HG02623 (cell line): ENCODE measurements around the gene VAV1.
"Not testable (repeated sequence)": the region's sequence is repeated elsewhere in the genome, so short reads cannot be mapped to it uniquely, and the experiment has no call there.

Experiments used
- ATAC-seq: cut with Tn5 transposase; IDR thresholded peaks from one replicate; pipeline ENCODE4 v1.9.1; 2021; ENCODE audit warnings: moderate library complexity; ENCODE audit not compliant: unreplicated experiment

VAV1 gene

GRCh38 chr19:6812612-6813011 lies 40.1 kb downstream of the VAV1 start:
- ATAC-seq: no peak

GRCh38 chr19:6813659-6814058 lies 41.2 kb downstream of the VAV1 start:
- no peak for ATAC-seq

GRCh38 chr19:6817179-6817578 lies 44.7 kb downstream of the VAV1 start:
- ATAC-seq: no peak

DNA sequence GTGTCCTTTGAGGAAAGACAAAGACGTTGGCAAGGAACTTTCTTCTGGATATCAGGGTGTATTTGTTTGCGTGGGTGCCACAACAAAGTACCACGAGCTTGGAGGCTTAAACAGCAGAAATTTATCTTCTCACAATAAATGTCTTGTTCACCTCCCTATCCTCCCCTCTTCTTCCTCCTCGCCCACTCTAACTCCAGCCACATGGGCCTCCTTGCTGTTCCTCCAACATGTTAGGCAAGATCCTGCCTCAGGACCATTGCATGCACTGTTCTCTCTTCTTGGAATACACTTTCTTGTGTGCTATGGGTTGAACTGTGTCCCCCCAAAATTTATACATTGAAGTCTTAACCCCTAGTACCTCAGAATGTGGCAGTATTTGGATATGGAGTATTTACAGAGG lies 45.7 kb downstream of the VAV1 start:
- ATAC-seq: no peak

DNA sequence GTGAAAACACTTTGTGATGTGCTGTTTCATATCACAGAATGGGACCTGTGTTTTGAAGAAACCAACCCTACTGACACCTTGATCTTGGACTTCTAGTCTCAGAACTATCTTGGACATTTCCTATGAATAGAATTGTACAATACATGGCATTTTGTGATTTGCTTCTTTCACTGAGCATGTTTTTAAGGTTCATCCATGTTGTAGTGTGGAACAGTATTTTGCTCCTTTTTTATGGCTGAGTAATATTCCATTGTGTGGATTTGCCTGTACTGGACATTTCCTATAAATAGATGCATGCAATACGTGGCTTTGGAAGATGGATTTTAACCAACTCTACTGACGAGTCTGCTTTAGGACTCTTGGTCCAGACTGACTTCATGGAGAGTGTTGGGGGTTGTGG lies 46.8 kb downstream of the VAV1 start:
- ATAC-seq: no peak

DNA sequence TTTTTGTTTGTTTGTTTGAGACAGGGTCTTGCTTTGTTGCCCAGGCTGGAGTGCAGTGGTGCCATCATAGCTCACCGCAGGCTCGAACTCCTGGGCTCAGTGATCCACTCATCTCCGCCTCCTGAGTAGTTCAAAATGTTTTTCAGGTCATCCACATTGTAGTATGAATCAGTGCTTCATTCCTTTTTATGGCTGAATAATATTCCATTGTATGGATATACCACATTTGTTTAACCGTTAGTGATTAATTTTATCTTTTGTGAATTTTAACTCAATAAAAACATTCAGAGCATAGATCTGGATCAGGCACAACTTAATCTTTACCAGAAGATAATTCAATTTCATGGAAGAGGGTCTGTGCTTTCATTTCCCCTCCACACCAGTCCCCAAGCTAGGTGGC lies 47.7 kb downstream of the VAV1 start:
- no peak for ATAC-seq

DNA sequence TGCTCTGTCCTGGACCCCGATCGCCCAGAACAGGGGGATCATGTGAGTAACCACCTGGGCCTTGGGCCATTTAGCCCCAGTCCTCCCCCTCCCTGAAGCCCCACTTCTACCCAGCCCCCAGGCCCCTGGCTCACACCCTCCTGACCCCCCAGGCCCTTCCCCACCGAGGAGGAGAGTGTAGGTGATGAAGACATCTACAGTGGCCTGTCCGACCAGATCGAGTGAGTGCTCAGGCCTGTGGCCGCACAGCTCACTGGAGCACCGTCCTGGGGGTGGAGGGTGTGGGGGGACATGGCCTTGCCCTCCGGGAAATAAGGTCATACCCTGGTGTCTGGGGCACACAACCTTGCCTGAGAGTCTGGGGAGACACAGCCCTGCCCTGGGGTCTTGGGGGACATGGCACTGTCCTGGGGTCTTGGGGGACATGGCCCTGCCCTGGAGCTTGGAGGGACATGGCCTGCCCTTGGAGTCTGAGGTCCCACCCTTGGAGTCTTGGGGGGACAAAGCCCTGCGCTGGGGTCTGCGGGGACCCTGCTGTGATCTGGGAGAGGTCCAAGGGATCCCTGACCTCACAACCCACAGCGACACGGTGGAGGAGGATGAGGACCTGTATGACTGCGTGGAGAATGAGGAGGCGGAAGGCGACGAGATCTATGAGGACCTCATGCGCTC lies 49.3 kb downstream of the VAV1 start:
- no peak for ATAC-seq

GRCh38 chr19:6822311-6822670 lies 49.8 kb downstream of the VAV1 start:
- ATAC-seq: no peak

DNA sequence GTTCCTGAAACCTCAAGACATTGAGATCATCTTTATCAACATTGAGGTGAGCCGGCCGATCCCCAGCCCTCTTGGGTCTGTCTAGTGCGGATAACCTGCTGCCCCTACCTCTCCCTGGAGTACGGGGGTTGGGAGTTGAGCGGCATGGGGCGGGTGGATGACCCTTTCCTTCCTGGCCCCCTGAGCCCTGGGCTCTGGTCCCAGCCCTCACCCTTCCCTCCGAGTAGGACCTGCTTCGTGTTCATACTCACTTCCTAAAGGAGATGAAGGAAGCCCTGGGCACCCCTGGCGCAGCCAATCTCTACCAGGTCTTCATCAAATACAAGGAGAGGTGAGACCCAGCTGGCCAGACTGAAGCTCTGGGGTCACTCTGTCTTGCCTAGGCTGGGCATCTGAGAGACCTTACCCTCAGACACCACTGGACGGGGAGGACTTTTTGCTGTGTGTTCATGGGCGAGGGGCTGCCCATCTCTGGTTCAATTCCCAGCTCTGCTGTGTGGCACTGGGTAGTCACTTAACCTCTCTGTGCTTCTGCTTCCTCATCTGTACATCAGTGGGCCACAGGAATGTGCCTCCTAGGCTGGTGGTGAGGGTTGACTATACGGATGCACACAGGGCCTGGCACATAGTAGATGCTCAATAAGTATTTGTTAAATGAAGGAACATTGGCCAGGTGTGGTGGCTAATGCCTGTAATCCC lies 52.7 kb downstream of the VAV1 start:
- ATAC-seq: no peak

DNA sequence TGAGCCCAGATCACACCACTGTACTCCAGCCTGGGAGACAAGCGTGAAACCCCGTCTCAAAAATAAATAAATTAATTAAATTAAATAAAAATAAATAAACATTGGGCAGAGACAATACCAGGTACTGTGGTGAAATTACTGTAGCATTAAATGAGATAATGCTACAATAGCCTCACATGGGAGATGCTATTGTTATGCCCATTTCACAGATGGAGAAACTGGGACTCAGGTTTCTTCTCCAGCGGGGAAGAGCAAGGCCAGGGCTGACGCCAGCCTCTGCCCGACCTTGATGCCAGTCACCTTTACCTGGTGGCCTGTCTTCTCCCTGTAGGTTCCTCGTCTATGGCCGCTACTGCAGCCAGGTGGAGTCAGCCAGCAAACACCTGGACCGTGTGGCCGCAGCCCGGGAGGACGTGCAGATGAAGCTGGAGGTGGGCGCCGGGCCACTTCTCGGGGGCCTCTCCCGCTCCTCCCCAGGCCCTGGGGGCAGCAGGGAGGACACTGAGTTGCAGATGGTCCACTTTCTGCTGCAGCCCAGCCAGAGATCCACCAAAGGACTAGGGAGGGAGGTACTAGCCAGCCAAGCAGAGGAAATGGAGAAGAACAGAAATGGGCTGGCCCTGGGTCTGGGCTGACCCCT lies 53.9 kb downstream of the VAV1 start:
- ATAC-seq: no peak

DNA sequence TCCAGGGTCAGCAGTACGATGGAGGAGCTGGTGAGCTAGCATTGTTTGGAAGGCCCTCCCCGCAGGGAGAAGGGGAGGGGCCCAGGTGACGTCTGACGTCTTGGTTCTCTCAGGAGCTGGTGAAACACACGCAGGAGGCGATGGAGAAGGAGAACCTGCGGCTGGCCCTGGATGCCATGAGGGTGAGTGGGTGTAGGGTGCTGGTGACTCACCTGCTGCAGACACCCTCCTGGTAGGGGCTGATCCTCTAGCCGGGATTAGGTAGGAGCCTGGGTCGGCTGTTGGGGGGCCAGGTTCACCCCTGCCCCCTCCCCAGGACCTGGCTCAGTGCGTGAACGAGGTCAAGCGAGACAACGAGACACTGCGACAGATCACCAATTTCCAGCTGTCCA lies 55.8 kb downstream of the VAV1 start:
- no peak for ATAC-seq

DNA sequence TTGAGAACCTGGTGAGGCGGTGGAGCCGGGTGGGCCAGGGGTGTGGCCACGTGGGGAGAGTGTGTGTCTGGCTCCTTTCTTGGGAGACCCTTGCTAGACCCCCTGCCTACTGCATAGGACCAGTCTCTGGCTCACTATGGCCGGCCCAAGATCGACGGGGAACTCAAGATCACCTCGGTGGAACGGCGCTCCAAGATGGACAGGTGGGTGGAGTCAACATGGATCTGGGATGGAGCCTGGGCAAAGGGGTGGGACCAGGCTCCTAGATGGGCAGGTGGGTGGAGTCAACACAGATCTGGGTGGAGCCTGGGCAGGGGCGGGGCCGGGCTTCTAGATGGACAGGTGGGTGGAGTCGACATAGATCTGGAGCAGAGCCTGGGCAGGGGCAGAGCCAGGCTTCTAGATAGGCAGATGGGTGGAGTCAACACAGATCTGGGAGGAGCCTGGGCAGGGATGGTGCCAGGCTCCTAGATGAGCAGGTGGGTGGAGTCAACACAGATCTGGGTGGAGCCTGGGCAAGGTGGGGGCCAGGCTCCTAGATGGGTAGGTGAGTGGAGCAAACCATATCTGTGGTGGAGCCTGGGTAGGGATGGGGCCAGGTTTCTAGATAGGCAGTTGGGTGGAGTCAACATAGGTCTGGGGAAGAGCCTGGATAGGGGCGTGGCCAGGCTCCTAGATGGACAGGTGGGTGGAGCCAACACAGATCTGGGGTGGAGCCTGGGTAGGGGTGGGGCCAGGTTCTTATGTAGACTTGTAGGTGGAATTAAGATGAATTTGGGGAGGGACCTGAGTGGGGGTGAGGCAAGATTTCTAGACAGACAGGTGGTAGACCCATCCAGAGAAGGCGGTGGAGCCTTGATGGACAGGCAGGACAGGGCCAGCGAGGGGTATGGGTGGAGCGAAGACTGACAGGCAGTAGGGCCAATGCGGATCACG lies 56.5 kb downstream of the VAV1 start:
- no peak for ATAC-seq

- ATAC-seq: not testable (repeated sequence)
These were observed 57.3 kb downstream of the VAV1 start for GRCh38 chr19:6829829-6830228.

- ATAC-seq: not testable (repeated sequence)
These were observed 58.6 kb downstream of the VAV1 start for GRCh38 chr19:6831084-6831483.

GRCh38 chr19:6832412-6832811 lies 59.9 kb downstream of the VAV1 start:
- ATAC-seq: no peak

GRCh38 chr19:6833166-6833790 lies 60.8 kb downstream of the VAV1 start:
- no peak for ATAC-seq

- no peak for ATAC-seq
These were observed 61.9 kb downstream of the VAV1 start for GRCh38 chr19:6834433-6834832.

GRCh38 chr19:6835501-6835900 lies 63.0 kb downstream of the VAV1 start:
- ATAC-seq: no peak

DNA sequence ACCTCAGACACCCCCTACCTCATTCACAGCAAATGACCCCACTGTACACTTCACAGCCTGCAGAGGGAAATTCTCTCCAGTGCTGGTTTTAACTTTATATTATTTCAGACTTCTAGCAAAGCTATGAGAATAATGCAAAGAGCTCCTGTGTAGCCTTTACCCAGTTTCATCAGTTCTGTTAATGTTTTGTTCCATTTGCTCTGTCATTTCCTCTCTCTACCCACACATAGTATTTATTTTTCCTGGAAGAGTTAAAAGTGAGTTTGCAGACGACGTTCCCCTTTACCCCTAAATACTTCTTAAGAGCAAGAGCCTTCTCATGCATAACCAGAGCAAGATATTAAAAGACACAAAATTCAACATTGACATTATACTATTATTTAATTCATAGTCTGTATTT lies 65.0 kb downstream of the VAV1 start:
- ATAC-seq: no peak

- ATAC-seq: no peak
These were observed 65.7 kb downstream of the VAV1 start for GRCh38 chr19:6838062-6838655.
